Stimulated activated CD8-positive, alpha-beta memory T cell treated with anti-CD3 and anti-CD28 coated beads, Interleukin-2, amount 100 ng/mL, for 1 hour (primary cell): Measurements from ENCODE around the gene AMPH.

Source experiments
- DNase-seq, 2 donors: peaks; one replicate each; pipeline ENCODE4 v3.0.0-alpha.2; 2020; ENCODE audit warnings: low read depth in 2 of 2

The AMPH gene

GRCh38 chr7:38463277-38464225 lies 167.6 kb downstream of the AMPH start:
- DNase-seq, result peak; percentile 47 to 62

- DNase-seq, result no peak
Measured at GRCh38 chr7:38462819-38463218, 168.4 kb downstream of the AMPH start.

GRCh38 chr7:38461887-38462286 lies 169.3 kb downstream of the AMPH start:
- DNase-seq, result no peak

DNA sequence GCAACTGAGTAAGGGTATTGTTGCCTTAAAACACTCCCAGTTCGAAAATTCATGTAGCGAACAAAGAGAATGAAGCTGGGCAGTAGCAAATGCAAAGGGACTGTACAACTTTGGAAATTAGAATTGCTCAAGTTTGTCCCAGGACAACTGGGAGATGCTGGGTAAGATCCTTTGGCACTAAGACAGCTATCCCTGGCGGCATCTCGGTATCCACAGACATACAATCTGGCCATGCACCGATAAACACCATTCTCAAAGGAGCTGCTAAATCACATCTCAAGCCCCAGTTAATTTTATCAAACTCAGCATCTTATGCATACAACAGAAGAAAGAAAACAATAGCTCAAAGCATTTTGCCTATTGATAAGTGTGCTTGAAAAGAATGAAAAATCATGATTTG lies 177.3 kb downstream of the AMPH start:
- no peak for DNase-seq

DNA sequence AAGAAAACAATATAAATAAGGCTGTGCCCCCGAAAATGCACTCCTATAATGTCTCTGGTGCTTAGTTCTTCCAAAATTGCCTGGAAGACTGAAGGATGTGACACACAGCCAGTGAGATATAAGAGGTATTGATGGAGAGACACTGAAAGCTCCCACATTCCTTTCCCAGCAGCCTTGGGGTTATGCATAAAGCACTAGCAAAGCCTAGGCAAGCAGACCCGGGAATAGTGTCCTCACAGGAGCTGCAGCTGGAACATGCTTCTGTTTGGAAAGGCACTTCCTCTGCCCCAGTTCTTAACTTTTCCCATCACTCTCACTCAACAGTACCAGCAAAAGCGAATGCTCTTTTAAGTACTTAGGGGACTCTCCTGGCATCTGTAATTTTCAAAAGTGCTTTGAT lies 178.0 kb downstream of the AMPH start:
- no peak for DNase-seq

DNA sequence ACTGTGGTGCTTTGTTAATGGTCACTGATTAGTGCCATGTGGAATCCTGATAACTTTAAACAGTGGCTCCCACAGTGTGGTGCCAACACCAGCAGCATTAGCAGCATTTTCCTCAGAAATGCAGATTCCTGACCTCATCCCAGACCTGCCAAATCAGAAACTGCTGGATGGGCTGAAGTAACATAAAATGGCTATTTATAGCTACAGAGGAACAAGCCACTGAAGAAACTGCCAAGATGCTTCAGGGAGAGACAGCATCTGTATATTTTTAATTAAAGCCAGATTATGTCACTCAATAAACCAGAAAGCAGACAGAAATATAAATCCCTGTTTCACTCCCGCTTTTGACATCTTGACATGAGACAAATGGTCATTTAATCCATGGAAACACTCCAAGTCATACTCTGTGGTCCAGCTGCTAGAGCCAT lies 178.5 kb downstream of the AMPH start:
- no peak for DNase-seq

DNA sequence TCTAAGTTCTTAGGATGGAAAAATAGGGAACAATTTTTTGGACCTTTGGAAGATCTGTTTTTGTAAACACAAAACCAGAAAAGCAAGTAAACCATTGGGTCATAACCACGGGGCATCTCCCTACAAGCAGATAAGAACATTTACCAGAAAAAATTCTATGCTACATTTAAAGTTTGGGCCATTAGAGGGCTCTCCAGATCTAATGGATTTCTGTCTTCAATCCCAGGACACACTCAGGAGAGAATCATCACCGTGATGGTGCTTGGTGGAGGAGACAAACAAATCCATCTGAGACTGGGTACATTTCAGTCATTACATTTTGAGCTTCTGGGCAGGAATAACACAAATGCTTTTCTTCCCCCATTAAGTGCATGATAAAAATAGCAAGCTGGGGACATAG lies 179.3 kb downstream of the AMPH start:
- DNase-seq, result no peak

GRCh38 chr7:38448584-38449234 lies 182.5 kb downstream of the AMPH start:
- no peak for DNase-seq

DNA sequence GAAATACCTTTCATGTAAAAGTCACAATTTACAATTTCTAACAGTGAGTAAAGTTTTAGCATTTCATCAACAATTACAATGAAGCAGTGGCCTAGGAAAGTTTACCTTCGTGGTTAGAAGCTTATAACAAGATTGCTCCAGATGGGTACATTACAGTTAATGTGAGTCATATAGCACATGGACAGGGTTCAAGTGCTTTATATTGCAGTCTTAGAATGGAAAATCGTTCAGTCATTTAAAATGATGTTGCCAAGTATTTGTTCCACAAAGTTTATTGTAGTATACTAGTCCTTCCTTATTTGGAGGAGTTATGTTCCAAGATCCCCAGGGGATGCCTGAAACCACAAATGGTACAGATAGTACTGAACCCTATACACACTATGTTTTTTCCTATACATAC lies 183.1 kb downstream of the AMPH start:
- no peak for DNase-seq

- DNase-seq, result no peak
Measured at GRCh38 chr7:38438970-38439369, 192.2 kb downstream of the AMPH start.

GRCh38 chr7:38432671-38433070 lies 198.5 kb downstream of the AMPH start:
- DNase-seq, result no peak

DNA sequence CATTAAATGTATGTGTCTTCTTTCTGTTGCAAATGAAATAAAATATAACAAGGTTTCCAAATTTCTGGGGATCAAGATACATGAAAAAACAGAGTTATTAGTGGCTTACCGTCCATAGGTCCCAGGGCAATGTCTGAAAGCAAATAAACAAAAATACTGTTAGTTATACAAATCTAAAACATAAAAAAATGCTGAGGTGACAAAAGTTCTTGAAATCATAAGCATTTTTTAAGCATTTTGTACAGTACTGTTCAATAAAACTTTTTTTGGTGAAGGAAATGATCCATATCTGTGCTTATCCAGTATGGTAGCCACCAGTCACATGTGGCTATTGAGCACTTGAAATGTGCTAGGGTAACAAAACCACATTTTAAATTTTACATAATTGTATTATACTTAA lies 199.1 kb downstream of the AMPH start:
- DNase-seq, result no peak

GRCh38 chr7:38429057-38429456 lies 202.1 kb downstream of the AMPH start:
- no peak for DNase-seq

DNA sequence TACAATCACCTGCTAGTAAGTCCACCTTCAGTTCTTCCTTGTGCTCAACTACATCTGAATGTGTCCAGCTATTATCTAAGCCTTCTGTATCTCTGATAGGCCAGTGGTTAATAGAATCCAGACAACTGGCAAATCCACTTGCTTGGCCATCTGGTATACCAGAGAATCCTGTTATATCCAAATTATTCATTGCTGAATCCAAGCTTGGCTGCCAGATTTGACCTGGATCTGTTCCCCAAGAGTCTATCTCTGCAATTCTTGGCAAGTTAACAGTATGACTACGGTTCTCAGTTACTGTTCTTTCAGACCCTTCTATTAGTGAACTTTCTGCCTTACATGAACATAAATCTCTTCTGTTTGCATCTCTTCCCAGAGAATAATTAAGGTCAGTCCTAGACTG lies 203.1 kb downstream of the AMPH start:
- no peak for DNase-seq

- no peak for DNase-seq
Measured at GRCh38 chr7:38427279-38427955, 203.8 kb downstream of the AMPH start.

GRCh38 chr7:38425509-38425908 lies 205.7 kb downstream of the AMPH start:
- no peak for DNase-seq

GRCh38 chr7:38424750-38425463 lies 206.3 kb downstream of the AMPH start:
- no peak for DNase-seq

- DNase-seq, result no peak
Measured at GRCh38 chr7:38413784-38414183, 217.4 kb downstream of the AMPH start.

DNA sequence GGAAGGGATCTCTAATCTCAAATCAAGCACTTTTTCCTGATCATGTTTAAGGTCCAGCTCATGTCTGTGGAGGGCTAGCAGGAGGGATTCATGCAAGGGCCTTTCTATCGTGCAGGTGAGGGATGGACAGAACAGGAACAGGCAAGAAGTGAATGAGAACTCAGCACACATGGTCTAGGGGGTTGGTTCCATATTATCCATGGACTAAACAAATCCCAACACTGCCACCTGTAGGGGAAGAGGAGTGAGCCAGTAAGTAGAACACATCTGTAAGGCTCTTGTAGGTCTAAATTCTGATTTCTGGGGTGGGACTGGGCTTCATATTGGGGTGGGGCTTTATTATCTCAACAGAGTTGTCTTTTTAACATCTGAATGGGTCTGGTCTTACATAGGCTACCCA lies 219.8 kb downstream of the AMPH start:
- no peak for DNase-seq

- no peak for DNase-seq
Measured at GRCh38 chr7:38410056-38410455, 221.1 kb downstream of the AMPH start.

- no peak for DNase-seq
Measured at GRCh38 chr7:38409531-38409930, 221.6 kb downstream of the AMPH start.
